Measurements from ENCODE around the gene PNRC1.

DNA sequence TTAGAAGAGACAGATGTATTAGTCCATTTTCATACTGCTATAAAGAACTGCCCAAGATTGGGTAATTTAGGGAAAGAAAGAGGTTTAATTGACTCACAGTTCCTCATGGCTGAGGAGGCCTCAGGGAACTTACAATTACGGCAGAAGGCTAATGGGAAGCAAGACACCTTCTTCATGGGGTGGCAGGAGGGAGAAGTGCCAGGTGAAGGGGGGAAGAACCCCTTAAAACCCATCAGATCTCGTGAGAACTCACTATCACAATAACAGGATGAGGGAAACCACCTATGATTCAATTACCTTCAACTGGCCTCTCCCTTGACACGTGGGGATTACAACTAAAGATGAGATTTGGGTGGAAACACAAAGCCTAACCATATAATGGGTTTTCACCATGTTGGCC is 28.9 kb upstream of the PNRC1 start:
- no peak for TF ChIP-seq POLR2AphosphoS5 (IDR thresholded peaks at IDR 0.05; ENCODE audit: insufficient read depth in 1 of 2, low read depth in 1 of 2)
- TF ChIP-seq, protein P1, sequence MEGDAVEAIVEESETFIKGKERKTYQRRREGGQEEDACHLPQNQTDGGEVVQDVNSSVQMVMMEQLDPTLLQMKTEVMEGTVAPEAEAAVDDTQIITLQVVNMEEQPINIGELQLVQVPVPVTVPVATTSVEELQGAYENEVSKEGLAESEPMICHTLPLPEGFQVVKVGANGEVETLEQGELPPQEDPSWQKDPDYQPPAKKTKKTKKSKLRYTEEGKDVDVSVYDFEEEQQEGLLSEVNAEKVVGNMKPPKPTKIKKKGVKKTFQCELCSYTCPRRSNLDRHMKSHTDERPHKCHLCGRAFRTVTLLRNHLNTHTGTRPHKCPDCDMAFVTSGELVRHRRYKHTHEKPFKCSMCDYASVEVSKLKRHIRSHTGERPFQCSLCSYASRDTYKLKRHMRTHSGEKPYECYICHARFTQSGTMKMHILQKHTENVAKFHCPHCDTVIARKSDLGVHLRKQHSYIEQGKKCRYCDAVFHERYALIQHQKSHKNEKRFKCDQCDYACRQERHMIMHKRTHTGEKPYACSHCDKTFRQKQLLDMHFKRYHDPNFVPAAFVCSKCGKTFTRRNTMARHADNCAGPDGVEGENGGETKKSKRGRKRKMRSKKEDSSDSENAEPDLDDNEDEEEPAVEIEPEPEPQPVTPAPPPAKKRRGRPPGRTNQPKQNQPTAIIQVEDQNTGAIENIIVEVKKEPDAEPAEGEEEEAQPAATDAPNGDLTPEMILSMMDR (IDR thresholded peaks at IDR 0.05): no peak

All from vagina (tissue), 2 donors.